HL-60/S4 (cell line): ENCODE results near the gene PRR16.
"Not testable (repeated sequence)": the region's sequence is repeated elsewhere in the genome, so short reads cannot be mapped to it uniquely, and the experiment has no call there.

ENCODE experiments used
- in situ Hi-C: fragments of 300-500 bp; cut with MboI; formaldehyde crosslinking; loops from 2 replicates; pipeline ENCODE4 v1.14.3; 2022; ENCODE audit warnings: low sequenced_read_pairs

Gene PRR16

DNA sequence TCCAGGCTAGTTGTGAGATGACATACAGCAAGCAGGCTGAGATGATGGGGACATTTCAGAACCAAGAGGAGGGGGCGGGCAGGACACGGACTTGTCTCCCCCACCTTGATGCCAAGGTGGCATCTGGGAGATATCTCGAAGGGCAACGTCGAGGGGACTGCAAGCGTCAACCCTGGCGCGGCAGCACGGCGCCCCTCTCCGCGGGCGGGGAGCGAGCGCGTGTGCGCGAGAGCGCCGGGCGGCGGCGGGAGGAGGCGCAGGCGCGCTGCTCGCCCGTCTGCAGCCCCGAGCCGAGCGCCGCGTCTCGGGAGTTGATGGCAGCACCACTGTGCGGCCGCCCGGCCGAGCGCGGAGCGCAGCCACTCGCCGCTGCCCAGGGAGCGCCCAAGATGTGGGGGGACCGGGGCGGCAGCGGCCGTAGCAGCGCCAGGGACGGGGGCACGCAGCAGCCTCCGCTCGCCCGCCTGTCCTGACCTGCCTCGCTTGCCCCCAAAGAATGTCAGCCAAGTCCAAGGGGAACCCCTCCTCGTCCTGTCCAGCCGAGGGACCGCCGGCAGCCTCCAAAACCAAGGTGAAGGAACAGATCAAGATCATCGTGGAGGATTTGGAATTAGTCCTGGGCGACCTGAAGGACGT is at the start of gene PRR16:
TSS of gene PRR16 (plus strand) at position 310 of the 636 bp plus-strand sequence.
- in situ Hi-C loops: no loop called here

DNA sequence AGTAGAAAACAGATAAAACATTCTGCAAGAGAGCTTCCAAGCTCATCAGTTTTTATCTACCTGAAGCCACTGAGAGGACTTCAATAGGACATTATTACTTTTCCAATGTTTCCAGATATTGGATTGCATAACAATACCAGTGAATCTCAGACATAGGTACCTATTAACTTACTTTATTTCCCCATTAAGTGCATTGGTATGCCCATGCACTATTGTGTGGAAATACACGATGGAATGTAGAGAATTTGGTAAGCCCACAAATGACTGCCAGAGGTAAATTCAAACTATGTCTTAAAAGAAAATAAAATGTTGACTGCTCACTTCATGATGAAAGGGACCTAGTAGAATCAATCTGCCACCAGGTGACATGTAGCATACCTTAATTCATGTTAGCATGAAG is 48.1 kb upstream of the PRR16 start:
- in situ Hi-C loops: no loop called here

DNA sequence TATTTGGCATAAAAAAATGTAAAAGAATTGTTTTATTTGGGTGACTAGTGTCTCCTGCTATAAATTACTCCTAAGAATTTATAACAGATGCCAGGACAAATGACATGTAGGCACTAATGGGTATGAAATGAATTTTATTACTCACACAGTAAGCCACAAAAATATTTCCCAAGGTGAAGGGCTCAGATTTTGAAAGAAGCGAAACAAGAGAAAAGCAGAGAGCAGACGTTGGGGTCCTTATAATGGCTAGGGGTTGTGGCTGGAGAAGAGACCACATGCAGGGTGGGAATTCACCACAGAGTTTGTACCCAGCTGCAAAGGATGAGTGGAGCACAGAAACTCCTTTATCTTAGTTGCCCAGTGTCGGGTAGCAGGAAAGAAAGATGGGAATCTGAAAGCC is 45.0 kb upstream of the PRR16 start:
- in situ Hi-C loops: no loop called here

DNA sequence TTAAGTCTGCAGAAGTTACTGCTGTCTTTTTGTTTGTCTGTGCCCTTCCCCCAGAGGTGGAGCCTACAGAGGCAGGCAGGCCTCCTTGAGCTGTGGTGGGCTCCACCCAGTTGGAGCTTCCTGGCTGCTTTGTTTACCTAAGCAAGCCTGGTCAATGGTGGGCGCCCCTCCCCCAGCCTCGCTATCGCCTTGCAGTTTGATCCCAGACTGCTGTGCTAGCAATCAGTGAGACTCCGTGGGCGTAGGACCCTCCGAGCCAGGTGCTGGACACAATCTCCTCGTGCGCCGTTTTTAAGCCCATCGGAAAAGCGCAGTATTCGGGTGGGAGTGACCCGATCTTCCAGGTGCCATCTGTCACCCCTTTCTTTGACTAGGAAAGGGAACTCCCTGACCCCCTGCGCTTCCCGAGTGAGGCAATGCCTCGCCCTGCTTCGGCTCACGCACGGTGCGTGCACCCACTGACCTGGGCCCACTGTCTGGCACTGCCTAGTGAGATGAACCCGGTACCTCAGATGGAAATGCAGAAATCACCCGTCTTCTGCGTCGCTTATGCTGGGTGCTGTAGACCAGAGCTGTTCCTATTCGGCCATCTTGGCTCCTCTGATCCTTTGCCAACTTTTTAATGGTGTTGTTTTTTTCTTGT is 37.3 kb upstream of the PRR16 start:
- in situ Hi-C loops: not testable (repeated sequence)

DNA sequence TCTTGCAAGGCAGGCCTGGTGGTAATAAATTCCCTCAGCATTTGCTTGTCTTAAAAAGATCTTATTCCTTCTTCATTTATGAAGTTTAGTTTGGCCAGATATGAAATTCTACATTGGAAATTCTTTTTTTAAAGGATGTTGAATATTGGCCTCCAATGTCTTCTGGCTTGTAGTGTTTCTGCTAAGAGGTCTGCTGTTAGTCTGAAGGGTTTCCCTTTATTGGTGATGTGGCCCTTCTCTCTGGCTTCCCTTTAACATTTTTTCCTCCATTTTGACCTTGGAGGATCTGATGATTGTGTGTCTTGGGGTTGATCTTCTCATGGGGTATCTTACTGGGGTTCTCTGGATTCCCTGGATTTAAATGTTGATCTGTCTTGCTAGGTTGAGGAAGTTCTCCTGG is 33.5 kb upstream of the PRR16 start:
- in situ Hi-C loops: no loop called here

DNA sequence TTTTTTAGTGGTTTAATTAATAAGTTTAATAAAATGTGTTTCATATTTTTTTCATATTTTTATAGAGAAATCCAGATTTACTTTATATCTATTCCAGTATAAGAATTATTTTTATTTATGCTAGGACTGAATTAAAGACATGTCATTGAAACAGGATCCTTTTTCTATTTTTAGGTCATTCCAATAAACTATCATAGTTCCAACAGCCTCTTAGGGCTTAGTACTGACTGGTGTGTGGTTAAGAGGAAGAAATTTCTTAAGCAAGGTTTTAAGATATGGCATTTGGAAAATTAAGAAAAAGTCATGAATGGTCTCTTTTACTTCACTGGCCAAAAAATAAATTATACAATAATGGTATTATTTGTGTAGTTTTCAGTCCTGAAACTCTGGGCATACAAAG is 31.2 kb upstream of the PRR16 start:
- in situ Hi-C loops: no loop called here

DNA sequence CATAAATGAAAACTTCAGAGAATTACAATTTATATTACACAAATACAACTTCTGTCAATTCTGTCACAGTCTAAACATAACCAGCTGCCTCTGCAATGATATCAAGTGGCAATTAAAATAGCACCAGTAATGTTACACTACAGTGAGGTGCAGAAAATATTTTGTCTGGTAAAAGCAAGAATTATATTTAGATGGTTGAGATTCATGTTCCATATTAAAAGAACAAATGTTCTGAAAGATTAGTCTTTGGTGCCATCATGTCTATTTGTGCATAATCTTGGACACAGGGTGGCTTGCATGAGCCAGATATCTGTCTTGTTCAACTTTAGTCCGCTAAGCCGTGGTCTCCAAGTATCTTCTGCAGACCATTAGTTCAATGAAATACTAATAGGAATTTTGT is 29.0 kb upstream of the PRR16 start:
- in situ Hi-C loops: no loop called here

DNA sequence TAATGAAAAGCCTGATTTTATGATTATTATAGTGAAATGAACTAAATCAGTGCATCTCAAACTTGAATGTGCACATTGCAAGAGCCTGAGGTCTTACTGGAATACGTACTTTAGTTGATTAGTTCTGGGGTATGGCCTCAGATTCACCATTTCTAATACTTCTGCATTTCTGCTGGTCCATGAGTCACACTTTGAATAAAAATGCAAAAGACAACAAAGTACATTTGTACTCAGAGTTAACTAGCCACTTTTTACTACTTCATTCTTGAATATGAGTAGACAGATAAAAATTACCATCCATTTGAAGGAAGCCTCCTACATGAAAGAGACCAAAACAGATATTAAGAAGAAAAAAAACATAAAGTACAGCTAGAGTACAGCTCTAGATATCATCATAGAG is 27.1 kb upstream of the PRR16 start:
- in situ Hi-C loops: no loop called here

DNA sequence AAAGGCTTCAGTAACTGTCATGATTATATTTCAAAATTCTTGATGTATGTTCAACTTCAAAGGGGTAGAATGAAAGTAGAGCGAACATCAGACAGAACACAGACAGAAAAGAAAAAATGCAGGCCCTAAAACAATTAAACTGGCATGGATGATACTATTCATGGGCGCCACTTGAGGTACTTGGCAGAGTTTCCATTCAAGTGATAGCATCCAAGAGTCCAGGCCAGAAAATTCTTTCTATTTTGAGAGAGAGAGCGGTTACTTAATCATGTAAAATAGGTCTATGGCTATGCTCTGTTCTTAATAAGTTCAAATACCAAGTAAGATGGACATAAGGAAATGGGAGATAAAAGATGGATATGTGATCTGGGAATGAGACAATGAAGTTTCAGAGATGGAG is 21.4 kb upstream of the PRR16 start:
- in situ Hi-C loops: no loop called here

DNA sequence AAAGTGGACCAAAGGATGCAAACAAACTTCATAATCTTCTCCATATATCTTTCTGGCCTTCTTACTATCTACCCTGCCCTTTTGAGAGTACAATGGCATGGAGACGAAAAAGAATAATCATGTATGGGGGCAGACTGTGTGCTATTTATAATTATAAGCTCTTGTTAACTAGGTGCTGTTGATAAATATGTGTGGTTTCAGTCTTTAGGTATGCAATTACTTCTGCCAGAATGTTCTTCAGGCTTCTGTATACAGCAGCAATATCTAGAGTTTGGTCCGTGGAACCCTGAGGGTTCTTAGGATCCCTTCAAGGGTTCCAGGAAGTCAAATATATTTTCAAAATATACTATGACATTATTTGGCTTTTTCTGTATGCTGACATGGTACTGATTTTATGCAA is 20.5 kb upstream of the PRR16 start:
- in situ Hi-C loops: no loop called here

DNA sequence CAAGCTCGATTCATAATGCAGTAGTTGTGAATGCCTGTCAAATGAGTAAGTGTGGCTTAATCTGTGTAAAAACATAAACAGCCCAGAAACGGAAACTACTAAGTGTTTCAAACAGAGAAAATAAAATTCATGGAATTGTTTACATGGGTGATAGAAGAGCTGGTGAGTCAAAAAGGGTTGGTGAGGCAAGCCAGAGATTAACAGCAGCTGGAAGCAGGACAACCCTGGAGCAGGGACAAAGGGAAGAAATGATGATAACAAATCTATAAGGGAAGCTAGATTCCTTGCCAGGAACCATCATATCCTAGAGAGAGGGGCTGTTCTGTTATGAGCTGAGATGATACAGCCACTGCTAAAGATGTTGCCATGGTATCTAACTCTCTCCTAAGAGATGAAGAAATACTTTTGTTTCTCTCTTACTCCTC is 18.0 kb upstream of the PRR16 start:
- in situ Hi-C loops: no loop called here

DNA sequence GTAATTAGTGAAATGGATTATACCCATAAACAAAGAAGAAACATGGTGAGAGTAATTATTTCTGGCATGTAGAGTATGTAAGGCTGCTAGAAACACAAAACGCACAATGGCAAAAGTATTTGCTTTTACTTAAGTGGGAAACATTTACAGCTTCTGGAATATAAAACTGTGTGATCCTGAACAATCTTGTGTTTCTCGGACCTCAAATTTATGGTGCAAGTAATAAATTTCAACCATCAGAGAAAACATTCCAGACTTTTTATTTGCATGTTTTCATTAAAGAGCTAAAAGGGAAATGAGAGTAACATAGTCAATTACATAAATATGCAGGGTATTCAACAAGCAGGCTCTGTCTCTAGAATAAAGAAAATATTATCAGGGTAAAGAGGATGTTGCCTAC is 17.2 kb upstream of the PRR16 start:
- in situ Hi-C loops: no loop called here

DNA sequence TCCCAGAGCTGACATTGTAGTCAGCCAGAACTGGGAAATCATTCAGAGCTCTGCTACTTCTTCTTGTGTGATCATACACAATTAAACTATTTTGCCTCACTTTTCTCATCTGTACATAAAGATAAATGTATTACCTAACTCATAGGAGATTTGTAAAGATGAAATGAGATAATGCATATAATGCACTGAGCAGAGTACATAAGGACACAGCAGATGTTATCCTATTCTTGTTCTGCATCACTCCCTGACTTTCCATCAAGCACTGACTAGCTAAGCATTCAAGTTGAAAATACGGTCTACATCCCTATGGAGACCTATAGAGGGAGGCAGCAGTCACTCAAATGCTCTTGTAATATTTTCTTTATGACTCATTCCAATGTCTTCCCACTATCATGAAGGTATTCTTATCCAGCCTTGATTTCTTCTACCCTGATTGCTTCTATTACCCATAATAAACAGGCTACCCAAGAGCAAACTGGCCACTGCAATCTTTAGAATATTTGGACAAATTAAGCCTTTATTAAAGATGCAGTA is 16.3 kb upstream of the PRR16 start:
- in situ Hi-C loops: no loop called here

DNA sequence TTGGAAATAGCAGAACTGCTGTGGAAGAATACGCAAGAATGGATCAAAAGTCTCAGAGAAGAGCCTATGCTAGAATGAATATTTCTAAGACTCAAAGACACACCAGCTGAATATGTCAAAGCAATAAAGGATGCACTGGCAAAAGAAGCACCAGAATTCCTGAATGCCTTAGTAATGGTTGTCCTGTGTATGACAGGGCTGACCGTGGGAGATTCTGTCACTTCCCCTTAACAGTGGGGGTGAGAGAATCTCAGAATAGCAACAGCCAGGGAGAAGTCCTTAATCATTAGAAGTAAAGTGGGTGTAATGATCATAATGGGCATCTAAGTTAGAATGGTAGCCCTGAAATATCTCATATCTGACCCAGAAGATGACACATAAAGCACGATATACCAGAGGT is 14.6 kb upstream of the PRR16 start:
- in situ Hi-C loops: no loop called here

DNA sequence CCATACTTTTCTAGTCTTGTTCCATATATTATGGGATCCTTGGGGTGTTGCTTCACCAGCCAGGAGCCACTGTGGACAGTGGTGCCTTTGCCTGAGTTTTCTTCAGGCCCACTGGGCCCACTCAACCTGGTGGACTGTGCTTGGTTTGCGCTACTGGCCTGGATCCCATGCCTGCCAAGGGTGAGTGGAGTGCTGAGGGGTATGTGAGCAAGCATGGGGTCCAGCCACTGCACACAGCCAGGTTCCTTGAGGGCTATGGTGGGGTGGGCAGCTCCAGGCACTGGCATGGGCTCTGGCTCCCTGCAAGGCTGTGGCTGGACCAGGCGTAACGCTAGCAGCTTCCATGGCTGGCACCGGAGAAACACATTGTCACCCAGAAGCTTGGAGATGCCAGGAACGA is 13.2 kb upstream of the PRR16 start:
- in situ Hi-C loops: no loop called here

DNA sequence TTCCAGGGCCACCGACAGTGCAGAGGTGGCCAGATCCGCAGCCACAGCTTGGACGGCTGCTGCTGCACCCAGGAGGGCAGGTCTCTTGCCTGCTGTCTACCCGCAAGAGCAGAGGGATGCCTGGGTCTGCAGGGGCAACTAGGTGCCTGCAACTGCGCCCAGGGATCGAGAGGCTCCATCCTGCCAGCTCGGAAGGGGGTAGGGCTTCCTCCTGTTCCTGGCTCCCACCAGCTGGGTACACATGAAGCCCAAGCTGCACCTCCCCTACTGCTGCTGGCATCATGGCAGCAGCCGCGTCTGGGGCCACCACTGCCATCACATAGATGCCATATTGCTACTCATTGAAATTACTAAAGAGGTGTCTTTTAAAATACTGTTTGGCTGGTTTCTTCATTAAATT is 12.7 kb upstream of the PRR16 start:
- in situ Hi-C loops: no loop called here

DNA sequence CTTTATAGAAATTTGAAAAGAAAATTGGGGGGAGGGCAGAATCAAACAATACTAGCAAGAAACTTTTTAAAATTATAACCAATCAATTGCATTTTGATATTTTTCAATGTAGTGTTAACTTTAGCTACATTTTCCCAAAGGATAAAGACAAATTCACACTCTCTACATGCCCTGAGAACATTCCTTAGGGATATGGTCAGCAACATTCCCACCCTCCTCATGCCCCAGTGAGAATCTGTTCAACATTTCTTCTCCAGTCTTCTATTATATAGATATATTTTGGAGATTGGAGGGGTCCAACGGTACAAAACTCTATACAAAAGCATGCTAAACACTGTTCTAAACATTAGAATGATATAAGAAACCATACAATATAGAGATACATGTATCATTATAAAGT is 11.6 kb upstream of the PRR16 start:
- in situ Hi-C loops: no loop called here

DNA sequence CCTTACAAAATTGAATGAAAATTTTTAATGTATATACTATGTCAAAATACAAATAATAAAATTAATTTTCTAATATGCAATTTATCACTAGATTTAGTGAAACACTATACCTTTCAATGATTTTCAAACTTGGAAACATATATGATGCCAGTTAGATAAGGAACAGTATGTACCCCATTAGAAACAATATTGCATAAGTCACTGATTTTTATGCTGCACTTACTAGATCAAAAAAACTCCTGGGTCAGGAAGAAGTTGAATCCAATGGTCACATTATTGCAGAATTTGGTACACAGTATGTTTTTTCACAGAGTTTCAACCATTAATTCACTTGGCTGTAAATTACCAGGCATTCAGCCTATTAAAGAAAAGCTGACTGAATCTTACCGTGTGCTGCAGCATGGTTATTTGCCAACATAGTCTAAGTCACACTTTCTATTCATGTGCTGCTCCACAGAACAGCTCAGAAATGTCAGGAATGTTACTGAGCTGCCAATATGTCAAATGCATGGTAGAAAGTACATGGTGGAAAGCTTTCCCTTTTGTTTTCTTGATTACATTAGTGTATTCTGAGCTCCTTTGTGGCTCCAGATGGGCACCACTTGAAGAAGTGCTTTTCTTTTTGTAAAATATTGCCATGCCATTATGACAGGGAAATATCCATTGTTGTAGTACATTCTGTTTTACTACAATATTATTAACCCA is 9.9 kb upstream of the PRR16 start:
- in situ Hi-C loops: no loop called here

DNA sequence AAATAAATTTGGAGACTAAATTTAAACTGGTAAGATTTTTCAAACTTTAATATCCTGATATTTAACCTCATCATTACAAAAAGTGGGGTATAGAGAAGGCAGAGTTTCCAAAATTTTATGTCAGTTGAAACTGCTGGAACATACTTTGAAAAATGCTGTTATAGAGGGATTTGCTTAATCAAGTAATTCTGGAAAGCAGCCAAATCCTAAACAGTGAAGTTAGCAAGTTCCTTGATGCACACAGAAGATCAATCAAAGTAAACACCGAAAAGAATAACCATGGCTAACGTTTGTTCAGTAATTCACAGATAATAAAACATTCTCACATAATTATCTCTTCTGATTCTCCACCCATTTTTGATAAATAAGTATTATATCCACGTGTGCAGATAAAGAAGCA is 8.1 kb upstream of the PRR16 start:
- in situ Hi-C loops: no loop called here

DNA sequence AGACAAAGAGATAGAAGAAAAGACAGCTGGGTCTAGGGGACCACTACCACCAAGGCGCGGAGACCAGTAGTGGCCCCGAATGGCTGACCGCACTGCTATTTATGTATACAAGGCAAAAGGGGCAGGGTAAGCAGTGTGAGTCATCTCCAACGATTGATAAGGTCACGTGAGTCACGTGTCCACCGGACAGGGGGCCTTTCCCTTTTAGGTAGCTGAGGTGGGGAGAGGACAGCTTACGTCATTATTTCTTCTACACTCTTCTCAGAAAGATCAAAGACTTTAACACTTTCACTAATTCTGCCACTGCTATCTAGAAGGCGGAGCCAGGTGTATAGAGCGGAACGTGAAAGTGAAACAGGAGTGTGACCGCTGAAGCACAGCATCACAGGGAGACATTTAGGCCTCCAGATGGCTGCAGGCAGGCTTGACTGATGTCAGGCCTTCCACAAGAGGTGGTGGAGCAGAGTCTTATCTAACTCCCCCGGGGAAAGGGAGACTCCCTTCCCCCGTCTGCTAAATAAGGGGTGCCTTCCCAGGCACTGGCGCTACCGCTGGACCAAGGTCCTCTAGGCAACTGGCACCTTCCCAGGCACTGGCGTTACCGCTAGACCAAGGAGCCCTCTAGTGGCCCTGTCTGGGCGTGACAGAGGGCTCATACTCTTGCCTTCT is 6.1 kb upstream of the PRR16 start:
- in situ Hi-C loops: no loop called here

DNA sequence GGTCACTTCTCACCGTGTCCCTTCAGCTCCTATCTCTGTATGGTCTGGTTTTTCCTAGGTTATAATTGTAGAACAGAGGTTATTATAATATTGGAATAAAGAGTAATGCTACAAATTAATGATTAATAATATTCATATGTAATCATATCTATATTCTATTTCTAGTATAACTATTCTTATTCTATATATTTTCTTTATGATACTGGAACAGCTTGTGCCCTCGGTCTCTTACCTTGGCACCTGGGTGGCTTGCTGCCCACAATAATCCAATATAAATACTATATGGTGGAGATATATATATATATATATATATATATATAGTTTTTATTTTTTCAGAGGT is 5.6 kb upstream of the PRR16 start:
- in situ Hi-C loops: not testable (repeated sequence)

DNA sequence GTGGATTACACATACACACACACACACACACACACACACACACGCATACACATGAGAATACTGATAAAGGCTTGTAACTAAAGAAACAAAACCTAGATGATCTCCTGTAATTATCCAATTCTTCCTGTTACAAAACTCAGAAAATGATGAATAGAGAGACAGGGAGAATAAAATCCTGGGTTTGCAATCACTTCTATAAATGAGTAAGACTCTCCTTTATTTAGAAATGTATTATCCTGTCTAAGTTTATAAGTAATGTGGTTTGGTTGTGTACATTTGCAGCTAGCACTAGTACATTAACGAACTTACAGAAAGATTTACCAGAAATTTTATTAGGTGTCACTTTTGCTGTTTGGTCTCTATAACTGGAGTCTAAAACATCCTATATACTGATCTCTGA is 2.8 kb upstream of the PRR16 start:
- in situ Hi-C loops: no loop called here
